ENCODE results near the gene DAB2IP. TPM values are rescaled to one million over a fixed set of nuclear protein-coding genes. Genes with fewer than 3 reads are reported as not detected.

DAB2IP gene
- total and polyA plus RNA-seq, 2 donors (not counting 1 experiment from before 2014, with no cell fraction given): 14.6 to 16.5 TPM

- H3K9ac ChIP-seq (ENCODE audit: insufficient read depth, low read length): no peak overlapping the region
- H3K27ac ChIP-seq (ENCODE audit: insufficient read depth, low read length): no peak overlapping the region
- no peaks in the 10 kb centered on the region for H3K36me3 ChIP-seq (ENCODE audit: control insufficient read depth, insufficient read depth, low read length)
- TF ChIP-seq, protein P1, sequence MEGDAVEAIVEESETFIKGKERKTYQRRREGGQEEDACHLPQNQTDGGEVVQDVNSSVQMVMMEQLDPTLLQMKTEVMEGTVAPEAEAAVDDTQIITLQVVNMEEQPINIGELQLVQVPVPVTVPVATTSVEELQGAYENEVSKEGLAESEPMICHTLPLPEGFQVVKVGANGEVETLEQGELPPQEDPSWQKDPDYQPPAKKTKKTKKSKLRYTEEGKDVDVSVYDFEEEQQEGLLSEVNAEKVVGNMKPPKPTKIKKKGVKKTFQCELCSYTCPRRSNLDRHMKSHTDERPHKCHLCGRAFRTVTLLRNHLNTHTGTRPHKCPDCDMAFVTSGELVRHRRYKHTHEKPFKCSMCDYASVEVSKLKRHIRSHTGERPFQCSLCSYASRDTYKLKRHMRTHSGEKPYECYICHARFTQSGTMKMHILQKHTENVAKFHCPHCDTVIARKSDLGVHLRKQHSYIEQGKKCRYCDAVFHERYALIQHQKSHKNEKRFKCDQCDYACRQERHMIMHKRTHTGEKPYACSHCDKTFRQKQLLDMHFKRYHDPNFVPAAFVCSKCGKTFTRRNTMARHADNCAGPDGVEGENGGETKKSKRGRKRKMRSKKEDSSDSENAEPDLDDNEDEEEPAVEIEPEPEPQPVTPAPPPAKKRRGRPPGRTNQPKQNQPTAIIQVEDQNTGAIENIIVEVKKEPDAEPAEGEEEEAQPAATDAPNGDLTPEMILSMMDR (conservative IDR thresholded peaks at IDR 0.05 in 1 of 2, IDR thresholded peaks at IDR 0.05 in 1 of 2; ENCODE audit: low read depth in 1 of 2, low read length in 2 of 2): no peak
- H3K4me2 ChIP-seq (ENCODE audit: extremely low read depth, insufficient read depth, low read length): no peak overlapping the region
- H3K79me2 ChIP-seq (ENCODE audit: control insufficient read depth, insufficient read depth, low read length): no peaks in the 10 kb centered on the region
- no peaks in the 10 kb centered on the region for H4K20me1 ChIP-seq (ENCODE audit: control insufficient read depth, extremely low read depth, insufficient read depth, low read length)
- no peak overlapping the region for H3K4me3 ChIP-seq (replicated peaks in 1 of 4; ENCODE audit: control extremely low read depth in 1 of 4, insufficient read depth in 1 of 4, low read depth in 3 of 4, low read length in 4 of 4)
- H2AFZ ChIP-seq (ENCODE audit: low read length): no peak overlapping the region
- no peaks in the 10 kb centered on the region for H3K9me3 ChIP-seq (ENCODE audit: control insufficient read depth, insufficient read depth, low read depth, low read length)
- no peaks in the 10 kb centered on the region for H3K27me3 ChIP-seq (ENCODE audit: control insufficient read depth, insufficient read depth, low read length)
- DNase-seq (ENCODE audit: low read depth in 2 of 2): no peak
- peaks cover 10% of the 10 kb centered on the region for H3K4me1 ChIP-seq (ENCODE audit: control insufficient read depth, extremely low read depth, insufficient read depth, low read length)
These were observed 76.0 kb downstream of the DAB2IP start for GRCh38 chr9:121727295-121728020.

DNA sequence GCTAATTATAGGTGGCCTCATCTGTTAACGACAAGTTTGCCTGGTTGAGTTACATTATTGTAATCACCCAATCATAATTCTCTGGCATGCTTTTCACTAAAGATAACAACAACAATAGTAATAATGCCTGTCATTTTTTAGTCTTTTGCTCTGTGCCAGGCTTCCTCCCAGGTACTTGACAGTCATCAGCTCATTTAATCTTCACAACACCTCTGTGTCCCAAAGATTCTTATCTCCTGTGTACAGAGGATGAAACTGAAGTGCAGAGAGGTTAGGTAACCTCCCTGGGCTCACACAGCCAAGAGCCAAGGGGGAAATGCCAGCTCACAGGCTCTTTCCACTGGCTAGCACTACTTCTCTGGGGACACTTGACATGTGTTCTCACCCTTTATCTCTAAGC is 77.5 kb downstream of the DAB2IP start:
- Histone ChIP-seq H3K27me3 (ENCODE audit: control insufficient read depth, insufficient read depth, low read length) (no peaks in the 10 kb centered on the region), H3K9me3 (ENCODE audit: control insufficient read depth, insufficient read depth, low read depth, low read length) (no peaks in the 10 kb centered on the region), H4K20me1 (ENCODE audit: control insufficient read depth, extremely low read depth, insufficient read depth, low read length) (no peaks in the 10 kb centered on the region), H3K4me2 (ENCODE audit: extremely low read depth, insufficient read depth, low read length) (no peak overlapping the region), H2AFZ (ENCODE audit: low read length) (no peak overlapping the region), H3K4me1 (ENCODE audit: control insufficient read depth, extremely low read depth, insufficient read depth, low read length) (peaks cover 10% of the 10 kb centered on the region), H3K9ac (ENCODE audit: insufficient read depth, low read length) (no peak overlapping the region), H3K36me3 (ENCODE audit: control insufficient read depth, insufficient read depth, low read length) (no peaks in the 10 kb centered on the region), H3K4me3 (replicated peaks in 1 of 4; ENCODE audit: control extremely low read depth in 1 of 4, insufficient read depth in 1 of 4, low read depth in 3 of 4, low read length in 4 of 4) (no peak overlapping the region), H3K79me2 (ENCODE audit: control insufficient read depth, insufficient read depth, low read length) (no peaks in the 10 kb centered on the region), H3K27ac (ENCODE audit: insufficient read depth, low read length) (no peak overlapping the region)
- no peak for DNase-seq (ENCODE audit: low read depth in 2 of 2)
- no peak for TF ChIP-seq EZH2 (IDR thresholded peaks at IDR 0.05; ENCODE audit: low read length, missing control alignments)
- TF ChIP-seq, protein P1 (conservative IDR thresholded peaks at IDR 0.05 in 1 of 2, IDR thresholded peaks at IDR 0.05 in 1 of 2; ENCODE audit: low read depth in 1 of 2, low read length in 2 of 2): no peak

DNA sequence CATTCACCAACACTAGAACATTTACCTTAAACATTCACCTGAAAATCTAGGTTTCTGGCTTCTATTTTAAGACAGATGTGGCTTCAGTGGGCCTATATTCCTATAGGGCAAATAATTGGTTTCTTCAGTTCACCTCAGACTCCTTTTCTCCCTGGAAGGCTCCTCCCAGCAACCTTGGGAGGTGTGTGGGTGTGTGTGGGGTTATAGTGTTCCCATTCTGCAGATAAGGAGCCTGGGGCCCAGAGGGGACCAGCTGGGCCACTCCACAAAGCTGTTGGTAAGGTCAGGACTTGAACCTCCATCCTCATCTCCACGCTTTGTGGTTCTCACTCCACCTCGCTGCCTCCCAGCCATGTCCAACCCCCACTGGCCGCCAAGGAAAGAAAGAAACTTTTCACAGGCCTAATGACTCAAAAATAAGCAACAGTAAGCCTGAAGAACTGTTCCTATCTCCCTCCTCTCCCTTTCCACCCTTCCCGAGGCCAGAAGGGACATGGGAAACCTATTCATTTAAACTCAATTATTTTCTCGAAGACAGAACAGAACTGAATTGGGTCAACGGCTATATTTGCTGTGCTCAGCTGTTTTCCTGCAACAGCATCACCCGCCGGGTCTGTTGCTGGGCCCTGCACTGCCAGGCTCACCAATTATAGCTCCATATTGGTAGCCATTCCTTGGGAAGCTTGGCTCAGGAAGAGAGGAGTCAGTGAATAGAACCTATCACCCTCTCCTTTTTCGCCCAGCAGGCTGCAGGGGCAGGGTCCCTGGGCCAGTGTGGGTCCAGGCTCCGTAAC is 78.5 kb downstream of the DAB2IP start:
- no peak overlapping the region for H3K27ac ChIP-seq (ENCODE audit: insufficient read depth, low read length)
- no peak overlapping the region for H3K9ac ChIP-seq (ENCODE audit: insufficient read depth, low read length)
- H3K79me2 ChIP-seq (ENCODE audit: control insufficient read depth, insufficient read depth, low read length): no peaks in the 10 kb centered on the region
- DNase-seq (ENCODE audit: low read depth in 2 of 2): no peak
- no peak for TF ChIP-seq EZH2 (IDR thresholded peaks at IDR 0.05; ENCODE audit: low read length, missing control alignments)
- TF ChIP-seq, protein P1 (conservative IDR thresholded peaks at IDR 0.05 in 1 of 2, IDR thresholded peaks at IDR 0.05 in 1 of 2; ENCODE audit: low read depth in 1 of 2, low read length in 2 of 2): no peak
- no peaks in the 10 kb centered on the region for H3K27me3 ChIP-seq (ENCODE audit: control insufficient read depth, insufficient read depth, low read length)
- no peaks in the 10 kb centered on the region for H4K20me1 ChIP-seq (ENCODE audit: control insufficient read depth, extremely low read depth, insufficient read depth, low read length)
- H3K4me3 ChIP-seq (replicated peaks in 1 of 4; ENCODE audit: control extremely low read depth in 1 of 4, insufficient read depth in 1 of 4, low read depth in 3 of 4, low read length in 4 of 4): no peak overlapping the region
- H3K4me1 ChIP-seq (ENCODE audit: control insufficient read depth, extremely low read depth, insufficient read depth, low read length): peaks cover 10% of the 10 kb centered on the region
- H3K36me3 ChIP-seq (ENCODE audit: control insufficient read depth, insufficient read depth, low read length): no peaks in the 10 kb centered on the region
- H3K4me2 ChIP-seq (ENCODE audit: extremely low read depth, insufficient read depth, low read length): no peak overlapping the region
- no peaks in the 10 kb centered on the region for H3K9me3 ChIP-seq (ENCODE audit: control insufficient read depth, insufficient read depth, low read depth, low read length)
- no peak overlapping the region for H2AFZ ChIP-seq (ENCODE audit: low read length)
